HUES48 (cell line): Measurements from ENCODE around the gene KANK4.

ENCODE experiments used
- H3K27ac ChIP-seq: one replicate; pipeline ENCODE4 v1.7.0; 2013; ENCODE audit warnings: low read depth, low read length, inconsistent platforms
- H3K27me3 ChIP-seq: 2 replicates; pipeline ENCODE4 v1.6.1; 2013; ENCODE audit warnings: mild to moderate bottlenecking, low read length; ENCODE audit not compliant: control insufficient read depth, insufficient read depth
- H3K36me3 ChIP-seq: 2 replicates; pipeline ENCODE4 v1.6.1; 2013; ENCODE audit warnings: low read length; ENCODE audit not compliant: control insufficient read depth, insufficient read depth
- H3K4me1 ChIP-seq: 2 replicates; pipeline ENCODE4 v1.6.1; 2013; ENCODE audit warnings: mild to moderate bottlenecking, low read length; ENCODE audit not compliant: control insufficient read depth, insufficient read depth
- H3K4me3 ChIP-seq: 2 replicates; pipeline ENCODE4 v1.5.1; 2013; ENCODE audit warnings: mild to moderate bottlenecking, low read depth, low read length
- H3K9ac ChIP-seq: 2 replicates; pipeline ENCODE4 v1.6.1; 2013; ENCODE audit warnings: mild to moderate bottlenecking, low read depth, low read length, moderate library complexity
- H3K9me3 ChIP-seq: 2 replicates; pipeline ENCODE4 v1.6.1; 2013; ENCODE audit warnings: low read length; ENCODE audit not compliant: control insufficient read depth, insufficient read depth

Gene KANK4

GRCh38 chr1:62235576-62235975 lies 83.7 kb downstream of the KANK4 start:
- no peaks in the 10 kb centered on the region for H3K27me3 ChIP-seq
- no peak overlapping the region for H3K9ac ChIP-seq
- H3K4me3 ChIP-seq = no peak overlapping the region
- H3K27ac ChIP-seq = no peak overlapping the region
- peaks cover 8% of the 10 kb centered on the region; the same call in 1 of the 2 replicates for H3K36me3 ChIP-seq
- peaks cover 25% of the 10 kb centered on the region for H3K4me1 ChIP-seq
- H3K9me3 ChIP-seq = no peaks in the 10 kb centered on the region

GRCh38 chr1:62234688-62235087 lies 84.5 kb downstream of the KANK4 start:
- peaks cover 14% of the 10 kb centered on the region; the same call in 1 of the 2 replicates for H3K36me3 ChIP-seq
- no peak overlapping the region for H3K9ac ChIP-seq
- no peaks in the 10 kb centered on the region for H3K27me3 ChIP-seq
- peaks cover 28% of the 10 kb centered on the region for H3K4me1 ChIP-seq
- H3K9me3 ChIP-seq = no peaks in the 10 kb centered on the region
- no peak overlapping the region for H3K27ac ChIP-seq
- no peak overlapping the region for H3K4me3 ChIP-seq

- peaks cover 34% of the 10 kb centered on the region for H3K4me1 ChIP-seq
- H3K36me3 ChIP-seq = peaks cover 14% of the 10 kb centered on the region; the same call in 1 of the 2 replicates
- no peak overlapping the region for H3K9ac ChIP-seq
- no peak overlapping the region for H3K4me3 ChIP-seq
- no peaks in the 10 kb centered on the region for H3K27me3 ChIP-seq
- no peaks in the 10 kb centered on the region for H3K9me3 ChIP-seq
- no peak overlapping the region for H3K27ac ChIP-seq
These were observed 85.2 kb downstream of the KANK4 start for GRCh38 chr1:62233926-62234450.

- Histone ChIP-seq H3K36me3 (peaks cover 25% of the 10 kb centered on the region), H3K4me3 (no peak overlapping the region), H3K27ac (no peak overlapping the region), H3K27me3 (no peaks in the 10 kb centered on the region), H3K9me3 (no peaks in the 10 kb centered on the region), H3K9ac (no peak overlapping the region), H3K4me1 (peaks cover 40% of the 10 kb centered on the region)
These were observed 86.4 kb downstream of the KANK4 start for GRCh38 chr1:62232871-62233278.

- no peak overlapping the region for H3K9ac ChIP-seq
- H3K4me1 ChIP-seq = peaks cover 28% of the 10 kb centered on the region
- H3K27me3 ChIP-seq = no peaks in the 10 kb centered on the region
- no peak overlapping the region for H3K4me3 ChIP-seq
- no peaks in the 10 kb centered on the region for H3K9me3 ChIP-seq
- H3K36me3 ChIP-seq = peaks cover 41% of the 10 kb centered on the region
- H3K27ac ChIP-seq = no peak overlapping the region
These were observed 88.5 kb downstream of the KANK4 start for GRCh38 chr1:62230718-62231117.

- no peak overlapping the region for H3K27ac ChIP-seq
- peaks cover 49% of the 10 kb centered on the region for H3K36me3 ChIP-seq
These were observed 89.3 kb downstream of the KANK4 start for GRCh38 chr1:62229932-62230331.

GRCh38 chr1:62229468-62229867 lies 89.8 kb downstream of the KANK4 start:
- Histone ChIP-seq H3K9ac (no peak overlapping the region), H3K4me1 (peaks cover 22% of the 10 kb centered on the region), H3K27ac (no peak overlapping the region), H3K9me3 (no peaks in the 10 kb centered on the region), H3K4me3 (no peak overlapping the region), H3K36me3 (peaks cover 49% of the 10 kb centered on the region), H3K27me3 (no peaks in the 10 kb centered on the region)

More at GRCh38 chr1:62229932-62230331, 89.3 kb downstream of the KANK4 start:
- H3K9ac ChIP-seq = no peak overlapping the region
- peaks cover 26% of the 10 kb centered on the region for H3K4me1 ChIP-seq
- H3K27me3 ChIP-seq = no peaks in the 10 kb centered on the region
- no peaks in the 10 kb centered on the region for H3K9me3 ChIP-seq
- H3K4me3 ChIP-seq = no peak overlapping the region

- H3K4me1 ChIP-seq = peaks cover 18% of the 10 kb centered on the region
- H3K27me3 ChIP-seq = no peaks in the 10 kb centered on the region
- no peak overlapping the region for H3K4me3 ChIP-seq
- H3K27ac ChIP-seq = no peak overlapping the region
- H3K9ac ChIP-seq = no peak overlapping the region
- H3K9me3 ChIP-seq = no peaks in the 10 kb centered on the region
- peaks cover 54% of the 10 kb centered on the region for H3K36me3 ChIP-seq
These were observed 90.4 kb downstream of the KANK4 start for GRCh38 chr1:62228883-62229187.

GRCh38 chr1:62228136-62228882 lies 90.9 kb downstream of the KANK4 start:
- no peak overlapping the region for H3K4me3 ChIP-seq
- no peak overlapping the region for H3K9ac ChIP-seq

GRCh38 chr1:62227496-62227895 lies 91.7 kb downstream of the KANK4 start:
- no peak overlapping the region for H3K4me3 ChIP-seq
- H3K4me1 ChIP-seq = peaks cover 18% of the 10 kb centered on the region
- H3K9ac ChIP-seq = no peak overlapping the region
- H3K27me3 ChIP-seq = no peaks in the 10 kb centered on the region
- H3K27ac ChIP-seq = no peak overlapping the region
- peaks cover 60% of the 10 kb centered on the region for H3K36me3 ChIP-seq
- H3K9me3 ChIP-seq = no peaks in the 10 kb centered on the region

More at GRCh38 chr1:62228136-62228882, 90.9 kb downstream of the KANK4 start:
- H3K36me3 ChIP-seq = peaks cover 59% of the 10 kb centered on the region
- H3K27ac ChIP-seq = no peak overlapping the region
- no peaks in the 10 kb centered on the region for H3K27me3 ChIP-seq
- H3K4me1 ChIP-seq = peaks cover 18% of the 10 kb centered on the region
- no peaks in the 10 kb centered on the region for H3K9me3 ChIP-seq

- peaks cover 46% of the 10 kb centered on the region for H3K36me3 ChIP-seq
- H3K27ac ChIP-seq = no peak overlapping the region
- no peak overlapping the region for H3K9ac ChIP-seq
- H3K27me3 ChIP-seq = no peaks in the 10 kb centered on the region
- H3K4me3 ChIP-seq = no peak overlapping the region
- no peaks in the 10 kb centered on the region for H3K9me3 ChIP-seq
- peaks cover 11% of the 10 kb centered on the region for H3K4me1 ChIP-seq
These were observed 95.1 kb downstream of the KANK4 start for GRCh38 chr1:62224182-62224581.
